AG04449 (cell line): ENCODE measurements around the gene DNMBP.

ENCODE experiments used
- CTCF ChIA-PET: fragments of 350-600 bp; formaldehyde crosslinking; extraction: SDS; loops from one replicate; lab custom pipeline; 2021; ENCODE audit warnings: antibody characterized with exemption; lab: Yijun Ruan, JAX
- POLR2A ChIA-PET: fragments of 400-600, 350-600 bp; formaldehyde crosslinking; extraction: SDS; loops from one replicate; lab custom pipeline; 2020; ENCODE audit warnings: antibody characterized with exemption, inconsistent platforms; lab: Yijun Ruan, JAX
- DNase-seq: peaks from one replicate; pipeline ENCODE4 v3.0.0-alpha.2; 2010; ENCODE audit warnings: low read depth, low spot score
- H3K4me3 ChIP-seq: 2 replicates; pipeline ENCODE4 v1.5.1; 2011; ENCODE audit warnings: low read depth, mild to moderate bottlenecking, control low read depth, low read length
- CTCF ChIP-seq: IDR thresholded peaks from one replicate; pipeline ENCODE4 v1.5.1; 2011; ENCODE audit warnings: mild to moderate bottlenecking, moderate library complexity, low read length, control low read depth, inconsistent platforms; ENCODE audit not compliant: insufficient read depth; ENCODE audit errors: missing control alignments

The DNMBP gene

DNA sequence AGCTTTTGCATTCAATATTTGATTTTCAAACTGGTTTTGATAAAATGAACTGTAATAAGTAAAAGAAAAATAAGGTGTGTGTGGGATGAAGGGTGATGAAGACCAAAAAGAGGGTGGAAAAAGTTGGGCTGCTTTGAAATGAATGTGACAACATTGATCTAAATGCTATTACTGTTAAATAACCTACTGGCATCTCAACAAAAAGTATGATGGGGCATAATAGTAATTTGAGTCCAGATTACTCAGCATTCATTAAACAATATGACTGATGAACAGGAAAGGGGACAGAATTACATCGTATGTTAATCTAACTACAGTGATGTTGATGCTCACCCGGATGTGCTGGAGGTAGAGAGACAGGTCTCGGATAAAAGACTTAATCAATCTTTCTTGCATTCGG lies 115.1 kb downstream of the DNMBP start:
- no peak for DNase-seq
- H3K4me3 ChIP-seq = no peak overlapping the region
- no peak for TF ChIP-seq CTCF
- POLR2A ChIA-PET = no interaction called here
- CTCF ChIA-PET = interaction anchor here (1.4 kb wide), 1 partner anchor 11 kb away, joined by 5 read pairs; no protein-coding TSS in a partner anchor

DNA sequence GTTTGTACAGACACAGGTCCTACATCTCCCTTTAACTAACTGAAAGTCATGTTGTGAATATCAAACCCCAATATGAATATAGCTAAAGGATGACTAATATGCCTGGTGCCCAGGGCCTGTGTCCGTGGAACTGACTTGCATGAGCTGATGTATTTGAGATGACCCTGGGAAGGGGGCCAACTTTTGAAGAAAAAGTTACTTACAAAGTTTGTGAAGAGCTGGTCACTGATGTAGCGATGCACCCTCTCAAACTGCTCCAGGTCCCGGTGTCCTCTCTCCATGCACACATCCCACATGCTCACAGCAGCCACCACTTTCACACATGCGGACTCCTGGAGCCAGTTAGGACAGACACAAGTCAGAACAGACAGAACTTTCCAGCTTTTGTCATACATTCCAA lies 121.1 kb downstream of the DNMBP start:
- ChIA-PET CTCF (interaction anchor here (1.0 to 1.7 kb wide), 6 partner anchors 9 to 160 kb away, joined by 3 to 12 read pairs (median 4); no protein-coding TSS in a partner anchor), POLR2A (no interaction called here)
- no peak for TF ChIP-seq CTCF
- DNase-seq = no peak
- no peak overlapping the region for H3K4me3 ChIP-seq

- DNase-seq = no peak
- TF ChIP-seq CTCF = no peak
- POLR2A ChIA-PET = no interaction called here
- H3K4me3 ChIP-seq = no peak overlapping the region
- CTCF ChIA-PET = interaction anchor here (0.7 to 1.1 kb wide), 2 partner anchors 11 to 24 kb away, joined by 3 to 4 read pairs; no protein-coding TSS in a partner anchor
Measured at GRCh38 chr10:99883523-99883922, 126.2 kb downstream of the DNMBP start.

- ChIA-PET CTCF (interaction anchor here (0.8 to 1.5 kb wide), 2 partner anchors 129 to 164 kb away, joined by 3 to 6 read pairs; no protein-coding TSS in a partner anchor), POLR2A (no interaction called here)
- DNase-seq = no peak
- no peak overlapping the region for H3K4me3 ChIP-seq
- TF ChIP-seq CTCF = no peak
Measured at GRCh38 chr10:99881371-99881770, 128.4 kb downstream of the DNMBP start.

GRCh38 chr10:99880080-99880835 lies 129.5 kb downstream of the DNMBP start:
- no peak overlapping the region for H3K4me3 ChIP-seq
- no peak for DNase-seq
- no peak for TF ChIP-seq CTCF
- CTCF ChIA-PET = interaction anchor here (1.4 to 1.9 kb wide), 2 partner anchors 8 to 34 kb away, joined by 3 to 6 read pairs; no protein-coding TSS in a partner anchor
- POLR2A ChIA-PET = no interaction called here

DNA sequence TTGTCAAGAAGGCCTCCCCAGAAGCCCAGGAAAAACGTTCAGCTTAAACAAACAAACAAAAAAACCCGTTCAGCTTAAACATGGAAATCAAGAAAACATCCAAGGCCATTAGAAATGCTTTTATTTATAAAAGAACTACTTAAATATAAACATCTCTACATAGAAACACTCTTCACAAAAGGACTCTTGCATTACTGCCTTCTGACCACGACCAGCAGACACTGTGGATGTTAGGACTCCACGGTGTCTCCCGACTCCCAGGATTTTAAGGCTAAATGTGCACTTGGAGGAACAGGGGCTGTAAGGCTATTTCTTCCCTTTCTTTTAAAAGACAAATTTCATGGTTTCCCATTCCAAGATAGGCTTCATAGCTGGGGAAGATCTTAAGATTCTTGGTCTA lies 134.3 kb downstream of the DNMBP start:
- no peak overlapping the region for H3K4me3 ChIP-seq
- no peak for TF ChIP-seq CTCF
- DNase-seq = no peak
- POLR2A ChIA-PET = no interaction called here
- CTCF ChIA-PET = interaction anchor here (1.1 to 6.3 kb wide), 5 partner anchors 21 to 171 kb away, joined by 3 to 23 read pairs (median 7); partner anchors contain the start of gene DNMBP
